Measurements from ENCODE around the gene PPM1E. TPM values are rescaled to one million over a fixed set of nuclear protein-coding genes. Genes with fewer than 3 reads are reported as not detected.

Gene PPM1E
- total and polyA plus RNA-seq, 2 of the 4 experiments (the other 2 are of a cell fraction), result under 0.01 to 0.05 TPM

DNA sequence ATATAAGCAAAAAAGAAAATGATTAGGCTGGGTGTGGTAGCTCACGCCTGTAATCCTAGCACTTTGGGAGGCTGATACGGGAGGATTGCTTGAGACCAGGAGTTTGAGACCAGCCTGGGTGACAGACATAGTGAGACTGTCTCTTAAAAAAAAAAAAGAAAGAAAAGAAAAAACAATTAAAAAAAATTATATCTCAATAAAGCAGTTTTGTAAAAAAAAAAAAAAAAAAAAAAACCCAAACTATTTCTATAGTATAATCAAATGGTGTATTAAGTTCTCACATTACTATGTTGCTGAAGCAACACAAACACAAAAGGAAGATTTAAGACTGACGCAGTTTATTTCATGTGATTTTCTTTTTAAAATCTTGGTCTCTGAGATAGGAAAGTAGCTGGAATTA, 210.6 kb downstream of the PPM1E start:
- Histone ChIP-seq H3K79me1 (ENCODE audit: low read depth in 1 of 2, low read length in 2 of 2) (no peaks in the 10 kb centered on the region), H4K20me1 (ENCODE audit: insufficient read depth, low read length) (no peaks in the 10 kb centered on the region), H4K5ac (ENCODE audit: low read depth, low read length) (no peak overlapping the region), H2AFZ (replicated peaks; ENCODE audit: low read length, poor library complexity) (no peak overlapping the region), H3K18ac (ENCODE audit: low read depth, low read length) (no peak overlapping the region), H3K14ac (replicated peaks; ENCODE audit: low read depth, low read length) (no peak overlapping the region), H3K4me2 (ENCODE audit: low read depth, low read length) (no peak overlapping the region), H4K91ac (ENCODE audit: insufficient read depth, low read depth, low read length) (no peak overlapping the region), H3K4me3 (ENCODE audit: insufficient read depth, low read depth, low read length) (no peak overlapping the region), H2BK20ac (ENCODE audit: low read depth, low read length) (no peak overlapping the region), H3K4me1 (ENCODE audit: control insufficient read depth, insufficient read depth, low read length) (peaks cover 7% of the 10 kb centered on the region), H3K23ac (ENCODE audit: low read depth, low read length) (no peak overlapping the region), H2BK120ac (ENCODE audit: low read depth, low read length) (no peak overlapping the region), H3K9me1 (ENCODE audit: insufficient read depth, low read length) (peaks cover 5% of the 10 kb centered on the region), H3K4ac (ENCODE audit: low read depth, low read length) (no peak overlapping the region), H2AK9ac (replicated peaks; ENCODE audit: low read depth, low read length, poor library complexity) (no peak overlapping the region), H3K36me3 (ENCODE audit: control insufficient read depth, insufficient read depth, low read length) (no peaks in the 10 kb centered on the region), H3K27me3 (ENCODE audit: control insufficient read depth, insufficient read depth, low read length) (no peaks in the 10 kb centered on the region), H4K8ac (ENCODE audit: low read depth in 2 of 2, low read length in 2 of 2) (no peak overlapping the region), H3K9ac (ENCODE audit: low read depth, low read length) (no peak overlapping the region), H2AK5ac (ENCODE audit: low read depth, low read length) (no peak overlapping the region), H3K9me3 (ENCODE audit: control insufficient read depth, insufficient read depth, low read length) (no peaks in the 10 kb centered on the region), H3K56ac (ENCODE audit: extremely low read depth, insufficient read depth, low read length) (no peak overlapping the region), H2BK5ac (ENCODE audit: low read depth, low read length, poor library complexity, severe bottlenecking) (no peak overlapping the region), H2BK15ac (ENCODE audit: low read depth, low read length) (no peak overlapping the region), H3K27ac (ENCODE audit: insufficient read depth, low read length) (no peak overlapping the region)
- dilution Hi-C loops (cut with HindIII; ENCODE audit: low sequenced_read_pairs, unreplicated experiment), result no loop called here
- BruUV-seq (replicated peaks), result no TSS peak
- in situ Hi-C loops (cut with MboI; ENCODE audit: low sequenced_read_pairs), result no loop called here
- intact Hi-C loops (cut with micrococcal nuclease), result no loop called here
- DNase-seq (no peak), ATAC-seq (ENCODE audit: low read depth) (no peak)
- ChIA-PET POLR2A (ENCODE audit: unreplicated experiment) (no interaction called here), CTCF (interaction anchor here (0.6 kb wide), 1 partner anchor 256 kb away, joined by 3 read pairs; no protein-coding TSS in a partner anchor)
- no CpG with 5 or more reads among the region's 3 CpGs for WGBS, 2 experiments (ENCODE audit: extremely low coverage in 2 of 2, insufficient read length in 1 of 2)
- TF ChIP-seq SMC3 (IDR thresholded peaks at IDR 0.05; ENCODE audit: low read depth, low read length) (no peak), BHLHE40 (IDR thresholded peaks at IDR 0.05; ENCODE audit: low read depth, low read length) (no peak), USF2 (IDR thresholded peaks at IDR 0.05; ENCODE audit: low read depth, low read length) (no peak), MXI1 (IDR thresholded peaks at IDR 0.05; ENCODE audit: borderline replicate concordance, low read depth, low read length) (no peak), POLR2A (IDR thresholded peaks at IDR 0.05; ENCODE audit: low read depth, low read length) (no peak), NFE2L2 (IDR thresholded peaks at IDR 0.05; ENCODE audit: low read depth, low read length) (no peak), RAD21 (IDR thresholded peaks at IDR 0.05; ENCODE audit: low read length) (no peak)
- TF ChIP-seq, protein P1, sequence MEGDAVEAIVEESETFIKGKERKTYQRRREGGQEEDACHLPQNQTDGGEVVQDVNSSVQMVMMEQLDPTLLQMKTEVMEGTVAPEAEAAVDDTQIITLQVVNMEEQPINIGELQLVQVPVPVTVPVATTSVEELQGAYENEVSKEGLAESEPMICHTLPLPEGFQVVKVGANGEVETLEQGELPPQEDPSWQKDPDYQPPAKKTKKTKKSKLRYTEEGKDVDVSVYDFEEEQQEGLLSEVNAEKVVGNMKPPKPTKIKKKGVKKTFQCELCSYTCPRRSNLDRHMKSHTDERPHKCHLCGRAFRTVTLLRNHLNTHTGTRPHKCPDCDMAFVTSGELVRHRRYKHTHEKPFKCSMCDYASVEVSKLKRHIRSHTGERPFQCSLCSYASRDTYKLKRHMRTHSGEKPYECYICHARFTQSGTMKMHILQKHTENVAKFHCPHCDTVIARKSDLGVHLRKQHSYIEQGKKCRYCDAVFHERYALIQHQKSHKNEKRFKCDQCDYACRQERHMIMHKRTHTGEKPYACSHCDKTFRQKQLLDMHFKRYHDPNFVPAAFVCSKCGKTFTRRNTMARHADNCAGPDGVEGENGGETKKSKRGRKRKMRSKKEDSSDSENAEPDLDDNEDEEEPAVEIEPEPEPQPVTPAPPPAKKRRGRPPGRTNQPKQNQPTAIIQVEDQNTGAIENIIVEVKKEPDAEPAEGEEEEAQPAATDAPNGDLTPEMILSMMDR (conservative IDR thresholded peaks at IDR 0.05; ENCODE audit: low read depth, low read length), result no peak

All from IMR-90 (cell line).